ENCODE results near the gene GAS2. TPM values are rescaled to one million over a fixed set of nuclear protein-coding genes. Genes with fewer than 3 reads are reported as not detected.

The GAS2 gene
- total and polyA plus RNA-seq, 2 of the 4 experiments (the other 2 are of a cell fraction) = 0.51 to 0.90 TPM

DNA sequence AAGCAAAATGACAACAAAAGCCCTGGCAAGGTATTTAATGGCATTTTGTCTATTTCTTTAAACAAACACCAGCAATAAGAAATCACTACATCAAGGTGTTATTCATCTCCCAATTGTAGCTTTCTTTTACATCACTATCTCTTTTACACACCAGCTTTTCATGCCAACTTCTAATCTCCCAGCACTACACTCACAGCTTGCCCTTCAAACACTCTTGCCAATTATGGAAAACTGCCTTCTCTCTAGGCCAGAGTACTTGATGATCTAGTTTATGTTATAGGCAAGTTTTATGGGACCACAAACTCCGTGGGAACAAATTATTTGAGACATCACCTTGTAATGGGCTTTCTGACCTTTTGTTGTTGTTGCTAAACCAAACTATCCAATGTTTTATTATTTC lies 101.9 kb downstream of the GAS2 start:
- H3K9ac ChIP-seq (ENCODE audit: low read depth, low read length) = no peak overlapping the region
- TF ChIP-seq, protein P1, sequence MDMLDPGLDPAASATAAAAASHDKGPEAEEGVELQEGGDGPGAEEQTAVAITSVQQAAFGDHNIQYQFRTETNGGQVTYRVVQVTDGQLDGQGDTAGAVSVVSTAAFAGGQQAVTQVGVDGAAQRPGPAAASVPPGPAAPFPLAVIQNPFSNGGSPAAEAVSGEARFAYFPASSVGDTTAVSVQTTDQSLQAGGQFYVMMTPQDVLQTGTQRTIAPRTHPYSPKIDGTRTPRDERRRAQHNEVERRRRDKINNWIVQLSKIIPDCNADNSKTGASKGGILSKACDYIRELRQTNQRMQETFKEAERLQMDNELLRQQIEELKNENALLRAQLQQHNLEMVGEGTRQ (IDR thresholded peaks at IDR 0.05; ENCODE audit: low read depth, low read length) = no peak
- TF ChIP-seq NFE2L2 (IDR thresholded peaks at IDR 0.05; ENCODE audit: low read depth, low read length) (no peak), POLR2A (IDR thresholded peaks at IDR 0.05; ENCODE audit: low read depth, low read length) (no peak), CEBPB (IDR thresholded peaks at IDR 0.05; ENCODE audit: low read depth, low read length) (no peak), MXI1 (IDR thresholded peaks at IDR 0.05; ENCODE audit: borderline replicate concordance, low read depth, low read length) (no peak), CHD1 (IDR thresholded peaks at IDR 0.05; ENCODE audit: low read depth, low read length) (no peak), FOS (IDR thresholded peaks at IDR 0.05; ENCODE audit: low read depth, low read length) (no peak), RCOR1 (IDR thresholded peaks at IDR 0.05; ENCODE audit: insufficient replicate concordance, low read length) (no peak), MAZ (IDR thresholded peaks at IDR 0.05; ENCODE audit: borderline replicate concordance, low read depth, low read length) (no peak), BHLHE40 (IDR thresholded peaks at IDR 0.05; ENCODE audit: low read depth, low read length) (no peak), SMC3 (IDR thresholded peaks at IDR 0.05; ENCODE audit: low read depth, low read length) (no peak), RFX5 (IDR thresholded peaks at IDR 0.05; ENCODE audit: low read depth, low read length) (no peak), RAD21 (IDR thresholded peaks at IDR 0.05; ENCODE audit: low read length) (no peak)
- TF ChIP-seq, protein P2, sequence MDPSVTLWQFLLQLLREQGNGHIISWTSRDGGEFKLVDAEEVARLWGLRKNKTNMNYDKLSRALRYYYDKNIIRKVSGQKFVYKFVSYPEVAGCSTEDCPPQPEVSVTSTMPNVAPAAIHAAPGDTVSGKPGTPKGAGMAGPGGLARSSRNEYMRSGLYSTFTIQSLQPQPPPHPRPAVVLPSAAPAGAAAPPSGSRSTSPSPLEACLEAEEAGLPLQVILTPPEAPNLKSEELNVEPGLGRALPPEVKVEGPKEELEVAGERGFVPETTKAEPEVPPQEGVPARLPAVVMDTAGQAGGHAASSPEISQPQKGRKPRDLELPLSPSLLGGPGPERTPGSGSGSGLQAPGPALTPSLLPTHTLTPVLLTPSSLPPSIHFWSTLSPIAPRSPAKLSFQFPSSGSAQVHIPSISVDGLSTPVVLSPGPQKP (IDR thresholded peaks at IDR 0.05; ENCODE audit: borderline replicate concordance, low read depth, low read length) = no peak
- TF ChIP-seq, protein P3, sequence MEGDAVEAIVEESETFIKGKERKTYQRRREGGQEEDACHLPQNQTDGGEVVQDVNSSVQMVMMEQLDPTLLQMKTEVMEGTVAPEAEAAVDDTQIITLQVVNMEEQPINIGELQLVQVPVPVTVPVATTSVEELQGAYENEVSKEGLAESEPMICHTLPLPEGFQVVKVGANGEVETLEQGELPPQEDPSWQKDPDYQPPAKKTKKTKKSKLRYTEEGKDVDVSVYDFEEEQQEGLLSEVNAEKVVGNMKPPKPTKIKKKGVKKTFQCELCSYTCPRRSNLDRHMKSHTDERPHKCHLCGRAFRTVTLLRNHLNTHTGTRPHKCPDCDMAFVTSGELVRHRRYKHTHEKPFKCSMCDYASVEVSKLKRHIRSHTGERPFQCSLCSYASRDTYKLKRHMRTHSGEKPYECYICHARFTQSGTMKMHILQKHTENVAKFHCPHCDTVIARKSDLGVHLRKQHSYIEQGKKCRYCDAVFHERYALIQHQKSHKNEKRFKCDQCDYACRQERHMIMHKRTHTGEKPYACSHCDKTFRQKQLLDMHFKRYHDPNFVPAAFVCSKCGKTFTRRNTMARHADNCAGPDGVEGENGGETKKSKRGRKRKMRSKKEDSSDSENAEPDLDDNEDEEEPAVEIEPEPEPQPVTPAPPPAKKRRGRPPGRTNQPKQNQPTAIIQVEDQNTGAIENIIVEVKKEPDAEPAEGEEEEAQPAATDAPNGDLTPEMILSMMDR (conservative IDR thresholded peaks at IDR 0.05; ENCODE audit: low read depth, low read length) = no peak
- no peaks in the 10 kb centered on the region for H3K9me1 ChIP-seq (ENCODE audit: insufficient read depth, low read length)
- H3K27ac ChIP-seq (ENCODE audit: insufficient read depth, low read length) = no peak overlapping the region
- dilution Hi-C loops (cut with HindIII; ENCODE audit: low sequenced_read_pairs, unreplicated experiment) = no loop called here
- no peak overlapping the region for H2BK5ac ChIP-seq (ENCODE audit: low read depth, low read length, poor library complexity, severe bottlenecking)
- POLR2A ChIA-PET (ENCODE audit: unreplicated experiment) = no interaction called here
- intact Hi-C loops (cut with micrococcal nuclease) = no loop called here
- no peaks in the 10 kb centered on the region for H3K4me1 ChIP-seq (ENCODE audit: control insufficient read depth, insufficient read depth, low read length)
- H3K79me1 ChIP-seq (ENCODE audit: low read depth in 1 of 2, low read length in 2 of 2) = no peaks in the 10 kb centered on the region
- no CpG with 5 or more reads among the region's 1 CpG for WGBS, 2 experiments (ENCODE audit: extremely low coverage in 2 of 2, insufficient read length in 1 of 2)
- H2AK9ac ChIP-seq (replicated peaks; ENCODE audit: low read depth, low read length, poor library complexity) = no peak overlapping the region
- H3K4me2 ChIP-seq (ENCODE audit: low read depth, low read length) = no peak overlapping the region
- no TSS peak for BruUV-seq (replicated peaks)
- H3K9me3 ChIP-seq (ENCODE audit: control insufficient read depth, insufficient read depth, low read length) = no peaks in the 10 kb centered on the region
- H3K23ac ChIP-seq (ENCODE audit: low read depth, low read length) = no peak overlapping the region
- CTCF ChIA-PET = no interaction called here
- no peak overlapping the region for H3K4ac ChIP-seq (ENCODE audit: low read depth, low read length)
- H3K36me3 ChIP-seq (ENCODE audit: control insufficient read depth, insufficient read depth, low read length) = no peaks in the 10 kb centered on the region
- no peak overlapping the region for H2AK5ac ChIP-seq (ENCODE audit: low read depth, low read length)
- H3K4me3 ChIP-seq (ENCODE audit: insufficient read depth, low read depth, low read length) = no peak overlapping the region
- no peak overlapping the region for H2BK120ac ChIP-seq (ENCODE audit: low read depth, low read length)
- no peak overlapping the region for H4K8ac ChIP-seq (ENCODE audit: low read depth in 2 of 2, low read length in 2 of 2)
- H4K20me1 ChIP-seq (ENCODE audit: insufficient read depth, low read length) = no peaks in the 10 kb centered on the region
- H4K91ac ChIP-seq (ENCODE audit: insufficient read depth, low read depth, low read length) = no peak overlapping the region
- no peak overlapping the region for H2AFZ ChIP-seq (replicated peaks; ENCODE audit: low read length, poor library complexity)
- H2BK15ac ChIP-seq (ENCODE audit: low read depth, low read length) = no peak overlapping the region
- no peak overlapping the region for H3K14ac ChIP-seq (replicated peaks; ENCODE audit: low read depth, low read length)
- no peak overlapping the region for H4K5ac ChIP-seq (ENCODE audit: low read depth, low read length)
- ATAC-seq (ENCODE audit: low read depth) = no peak
- no peak overlapping the region for H2BK20ac ChIP-seq (ENCODE audit: low read depth, low read length)
- H3K27me3 ChIP-seq (ENCODE audit: control insufficient read depth, insufficient read depth, low read length) = no peaks in the 10 kb centered on the region
- DNase-seq = no peak
- no peak overlapping the region for H3K56ac ChIP-seq (ENCODE audit: extremely low read depth, insufficient read depth, low read length)
- no peak overlapping the region for H3K18ac ChIP-seq (ENCODE audit: low read depth, low read length)
- in situ Hi-C loops (cut with MboI; ENCODE audit: low sequenced_read_pairs) = no loop called here

Measured in IMR-90 (cell line).